Measurements from ENCODE around the gene SRF.
A peak's percentile ranks its signal among the peaks of the same experiment; 100 is the strongest.

The SRF gene

DNA sequence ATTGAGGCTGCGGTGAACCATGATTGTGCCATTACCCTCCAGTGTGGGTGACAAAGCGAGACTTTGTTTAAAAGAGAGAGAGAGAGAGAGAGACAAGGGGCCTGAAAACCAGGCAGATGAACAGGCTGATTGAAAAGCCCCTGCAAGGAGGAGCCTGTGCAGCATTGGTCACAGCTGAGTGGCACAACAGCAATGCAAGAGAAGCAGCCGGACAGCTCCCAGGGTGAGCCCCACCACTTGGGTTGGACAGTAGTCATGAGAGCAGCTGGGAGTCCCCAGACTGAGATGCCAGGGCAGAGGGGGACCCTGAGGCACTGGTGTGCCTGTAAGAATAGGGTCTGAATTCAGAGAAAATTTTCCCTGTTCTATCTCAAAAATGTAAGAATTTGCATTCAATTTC is 48.0 kb downstream of the SRF start:
- DNase-seq, result no peak

DNA sequence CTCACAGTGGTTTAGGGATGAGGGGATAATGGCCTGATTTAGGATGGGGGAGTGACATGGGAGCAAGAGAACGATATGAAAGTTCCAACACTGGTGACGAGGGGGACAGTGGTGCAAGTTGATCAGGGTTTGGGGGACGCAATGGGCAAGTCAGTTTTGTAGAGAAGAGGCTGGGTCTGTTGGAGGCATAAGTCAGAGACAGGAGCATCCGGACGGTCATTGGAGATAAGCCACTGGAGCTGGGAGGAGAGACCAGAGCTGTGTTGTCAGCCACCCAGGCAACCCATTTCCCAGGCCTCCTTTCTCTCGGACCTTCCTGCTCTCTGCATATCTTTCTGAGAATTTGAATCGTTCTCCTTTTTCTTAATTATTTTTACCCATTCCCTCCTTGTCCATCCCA is 48.7 kb downstream of the SRF start:
- no peak for DNase-seq

DNA sequence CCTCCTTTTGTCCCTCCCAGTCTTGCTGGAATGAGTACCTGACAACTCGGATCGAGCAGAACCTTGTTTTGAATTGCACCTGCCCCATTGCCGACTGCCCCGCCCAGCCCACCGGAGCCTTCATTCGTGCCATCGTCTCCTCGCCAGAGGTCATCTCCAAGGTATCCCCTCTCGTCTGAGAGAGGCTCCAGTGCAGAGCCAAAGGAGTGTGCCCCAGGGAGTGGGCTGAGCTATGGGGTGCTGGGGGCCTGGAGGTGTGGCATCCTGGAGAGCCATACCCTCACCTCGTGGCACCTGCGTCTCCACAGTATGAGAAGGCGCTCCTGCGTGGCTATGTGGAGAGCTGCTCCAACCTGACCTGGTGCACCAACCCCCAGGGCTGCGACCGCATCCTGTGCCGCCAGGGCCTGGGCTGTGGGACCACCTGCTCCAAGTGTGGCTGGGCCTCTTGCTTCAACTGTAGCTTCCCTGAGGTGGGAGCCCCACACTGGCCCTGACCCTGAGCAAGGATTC is 49.4 kb downstream of the SRF start:
- DNase-seq, result no peak

DNA sequence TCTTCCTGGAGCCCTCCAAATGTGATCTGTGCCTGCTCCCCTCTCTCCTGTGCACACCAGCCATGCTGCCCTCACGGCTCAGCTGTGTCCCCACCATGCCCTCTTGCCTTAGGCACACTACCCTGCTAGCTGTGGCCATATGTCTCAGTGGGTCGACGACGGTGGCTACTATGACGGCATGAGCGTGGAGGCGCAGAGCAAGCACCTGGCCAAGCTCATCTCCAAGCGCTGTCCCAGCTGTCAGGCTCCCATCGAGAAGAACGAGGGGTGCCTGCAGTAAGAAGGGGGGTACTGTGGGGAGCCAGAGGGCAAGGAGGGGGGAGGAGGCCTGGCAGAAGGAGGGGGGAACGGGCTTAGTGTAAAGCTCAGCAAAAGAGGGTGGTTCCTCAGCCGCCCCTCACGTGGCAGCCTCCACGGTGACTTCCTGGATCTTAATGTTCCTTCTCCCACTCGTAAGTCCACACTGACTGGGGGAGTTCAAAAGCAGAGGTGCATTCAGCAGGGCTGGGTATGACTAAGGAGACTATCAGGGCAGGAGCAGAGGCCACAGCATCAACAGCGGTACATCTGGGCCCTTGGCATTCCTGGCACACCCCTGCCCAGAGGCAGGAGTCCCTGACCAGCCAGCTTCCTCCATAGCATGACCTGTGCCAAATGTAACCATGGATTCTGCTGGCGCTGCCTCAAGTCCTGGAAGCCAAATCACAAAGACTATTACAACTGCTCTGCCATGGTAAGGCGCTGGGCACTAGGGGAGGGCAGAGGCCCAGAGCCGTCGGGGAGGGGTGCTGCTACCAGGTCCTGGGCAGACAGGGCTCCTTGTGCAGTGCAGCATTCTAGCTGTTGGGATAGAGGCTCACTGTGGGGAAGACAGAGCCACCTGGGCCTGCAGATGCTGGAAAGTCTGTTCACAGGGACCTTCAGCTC is 50.2 kb downstream of the SRF start:
- no peak for DNase-seq

DNA sequence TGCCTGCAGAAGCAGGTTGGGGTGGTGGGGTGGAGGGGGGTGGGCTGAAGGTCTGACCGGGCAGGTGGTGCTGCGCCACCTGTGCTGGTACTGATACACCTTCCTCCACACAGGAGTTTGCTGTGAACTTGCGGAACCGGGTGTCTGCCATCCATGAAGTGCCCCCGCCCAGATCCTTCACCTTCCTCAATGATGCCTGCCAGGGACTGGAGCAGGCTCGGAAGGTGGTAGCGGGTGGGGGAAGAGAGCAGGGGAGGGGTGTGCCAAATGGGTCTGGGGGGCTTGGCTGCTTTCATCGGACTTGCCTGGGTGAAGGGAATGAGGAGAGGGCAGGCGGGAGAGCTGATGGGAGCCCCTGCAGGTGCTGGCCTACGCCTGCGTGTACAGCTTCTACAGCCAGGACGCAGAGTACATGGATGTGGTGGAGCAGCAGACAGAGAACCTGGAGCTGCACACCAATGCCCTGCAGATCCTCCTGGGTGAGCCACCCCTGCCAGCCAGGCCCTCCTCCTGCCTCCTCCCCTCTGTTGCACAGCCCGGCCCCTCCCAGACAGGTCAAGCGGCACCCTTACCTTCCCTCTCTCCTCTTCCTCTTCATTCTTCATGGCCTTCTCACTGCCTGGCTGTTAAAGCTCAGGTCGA is 51.5 kb downstream of the SRF start:
- no peak for DNase-seq

DNA sequence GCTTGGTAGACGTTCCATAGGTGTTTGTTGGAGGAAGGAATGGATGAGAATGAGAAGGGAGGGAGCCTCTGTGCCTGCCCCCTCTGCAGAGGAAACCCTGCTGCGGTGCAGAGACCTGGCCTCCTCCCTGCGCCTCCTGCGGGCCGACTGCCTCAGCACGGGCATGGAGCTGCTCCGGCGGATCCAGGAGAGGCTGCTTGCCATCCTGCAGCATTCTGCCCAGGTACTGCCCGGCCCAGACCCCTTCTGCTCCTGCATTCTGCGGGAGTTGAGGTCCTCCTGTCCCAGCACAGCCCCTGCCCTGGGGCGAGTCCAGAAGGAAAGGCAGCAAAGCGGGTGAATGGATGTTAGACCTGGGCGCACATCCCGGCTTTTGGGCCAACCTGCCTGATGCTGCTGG is 52.1 kb downstream of the SRF start:
- DNase-seq, result no peak

DNA sequence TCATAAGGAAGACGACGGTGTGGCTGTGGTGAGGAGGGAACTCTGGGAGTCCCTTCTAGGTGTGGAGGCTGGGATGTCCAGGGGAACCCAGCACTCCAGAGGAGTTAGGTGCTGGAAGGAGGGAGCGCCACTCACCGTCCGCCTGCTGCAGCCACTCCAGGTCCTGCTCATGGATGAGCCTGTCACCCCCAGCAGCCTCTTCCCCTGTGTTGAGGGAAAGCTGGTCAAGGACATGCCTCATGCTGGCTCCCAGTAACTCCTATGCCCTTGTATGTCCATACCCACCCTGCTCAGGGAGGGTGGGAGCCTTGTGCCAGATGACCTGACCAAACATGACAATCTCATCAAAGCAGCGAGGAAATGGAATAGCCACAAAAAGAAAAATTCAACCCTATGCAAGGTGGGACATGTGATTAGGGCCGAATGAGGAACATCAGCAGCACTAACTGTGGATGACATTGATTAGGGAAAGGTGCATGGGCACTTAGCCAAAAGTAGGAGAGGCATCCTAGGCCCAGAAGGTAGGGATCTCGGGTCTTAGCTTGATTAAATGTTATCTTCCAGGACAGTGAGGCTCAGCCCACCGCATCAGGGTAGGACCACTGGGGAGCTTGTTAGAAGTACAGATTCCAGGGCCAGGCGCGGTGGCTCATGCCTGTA is 55.3 kb downstream of the SRF start:
- DNase-seq, result no peak

DNA sequence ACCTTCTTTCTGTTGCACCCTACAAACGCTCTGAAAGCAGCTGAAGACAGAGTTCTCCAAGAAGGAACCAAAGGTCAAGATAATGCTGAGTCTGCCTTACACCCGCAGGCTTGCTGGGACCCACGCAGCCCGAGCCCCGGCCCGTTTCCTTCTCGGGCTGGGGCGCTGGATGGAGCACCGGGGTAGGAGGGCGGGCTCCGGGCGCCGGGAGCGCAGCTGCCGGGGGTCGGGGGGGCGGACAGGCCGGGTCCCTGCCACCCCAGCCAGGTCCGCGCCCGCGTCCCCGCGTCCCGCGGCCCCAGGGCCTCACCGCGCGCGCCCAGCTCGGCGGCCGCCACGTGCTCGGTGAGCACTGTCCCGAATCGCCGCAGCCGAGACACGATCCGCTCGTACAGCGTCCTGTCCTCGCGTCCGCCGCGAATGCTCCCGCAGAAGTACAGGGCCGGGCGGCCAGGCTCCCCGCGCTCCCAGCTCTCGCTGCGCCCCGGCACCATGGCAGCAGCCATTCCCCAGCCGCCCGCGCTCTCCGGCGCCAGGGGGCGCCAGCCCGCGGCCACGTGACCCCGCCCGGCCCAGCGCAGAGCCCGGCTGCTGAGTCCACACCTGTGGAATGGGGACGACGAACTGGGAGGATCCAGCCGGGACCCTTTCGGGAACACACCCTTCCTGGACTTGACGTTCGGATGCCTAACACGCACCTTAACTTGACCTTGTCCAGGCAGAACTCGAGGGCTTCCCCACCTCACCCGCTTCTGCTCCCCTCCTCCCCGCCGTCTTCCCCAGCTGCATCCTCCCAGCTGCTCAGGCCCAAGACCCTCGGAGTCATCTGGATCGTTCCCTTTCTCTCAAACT is 58.1 kb downstream of the SRF start, which contains the start of gene DNPH1:
DNPH1 (minus strand) TSS at position 531 of the 852 bp plus-strand sequence; CDS start at position 506, 25 bp downstream.
- DNase-seq, result peak; percentile 20 to 24

DNA sequence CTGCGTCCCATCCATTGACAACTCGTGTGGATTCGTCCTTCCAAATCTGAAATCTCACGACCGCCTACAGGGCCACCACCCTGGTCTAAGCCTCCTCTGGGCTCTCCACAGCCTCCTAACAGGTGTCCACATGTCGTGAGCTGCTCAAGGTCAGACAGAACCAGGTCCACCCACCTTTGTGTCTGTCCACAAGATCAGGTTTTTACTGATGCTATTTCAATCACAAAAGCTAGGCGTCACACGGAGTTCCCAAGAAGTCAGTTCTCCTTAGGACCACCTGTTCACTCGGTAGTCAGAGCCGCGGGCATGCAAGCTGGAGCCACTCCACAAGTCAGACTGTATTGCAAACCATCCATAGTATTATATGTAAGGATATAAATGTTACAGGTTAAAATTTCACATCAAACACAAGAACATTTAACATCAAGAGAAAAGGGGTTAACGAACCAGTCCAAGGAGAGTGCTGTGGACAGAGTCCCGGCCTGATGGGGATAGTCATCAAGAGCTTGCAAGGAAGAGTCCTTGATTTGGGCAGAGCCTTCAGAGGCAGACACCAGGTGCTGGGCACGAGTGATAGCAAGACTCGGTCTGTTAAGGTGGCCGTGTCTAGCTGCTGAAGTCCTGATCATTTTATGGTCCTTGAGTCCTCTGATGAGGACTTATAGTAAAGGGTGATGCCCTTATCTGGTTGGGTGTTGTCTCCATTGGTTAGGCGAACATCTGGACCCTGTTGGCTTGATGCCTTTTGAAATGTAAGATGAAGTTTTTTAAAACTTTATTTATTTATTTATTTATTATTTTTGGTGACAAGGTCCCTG is 58.9 kb downstream of the SRF start:
- no peak for DNase-seq

DNA sequence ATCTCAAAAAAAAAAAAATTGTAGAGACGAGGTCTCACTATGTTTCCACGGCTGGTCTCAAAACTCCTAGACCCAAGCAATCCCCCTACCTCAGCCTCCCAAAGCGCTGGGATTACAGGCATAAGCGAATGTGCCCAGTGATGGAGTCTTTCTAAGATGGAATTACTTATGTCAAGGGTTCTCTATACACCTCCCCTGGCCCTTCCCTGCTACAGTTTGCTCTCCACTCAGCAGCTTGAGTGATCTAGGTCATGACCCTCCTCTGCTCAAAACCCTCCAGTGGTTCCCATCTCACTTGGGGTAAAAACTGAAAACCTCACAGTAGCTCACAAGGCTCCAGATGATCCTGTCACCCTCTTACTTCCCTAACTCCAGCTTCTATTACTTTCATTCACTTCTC is 60.0 kb downstream of the SRF start:
- DNase-seq, result no peak

All from NCI-H187 (cell line).